ENCODE data around the gene JAKMIP3. TPM values are rescaled to one million over a fixed set of nuclear protein-coding genes. Genes with fewer than 3 reads are reported as not detected.

JAKMIP3 gene
- total and polyA plus RNA-seq, 10 of the 15 experiments (the other 5 are each of a cell fraction or from before 2014, with no cell fraction given): 0.01 TPM; not detected in 7

GRCh38 chr10:132033632-132034031 lies 32.1 kb upstream of the JAKMIP3 start:
- TF ChIP-seq POLR2AphosphoS5 (IDR thresholded peaks at IDR 0.05; ENCODE audit: low read length): no peak
- TF ChIP-seq ZNF274 (IDR thresholded peaks at IDR 0.05; ENCODE audit: insufficient read depth, insufficient read length): no peak
- TF ChIP-seq HDAC2 (IDR thresholded peaks at IDR 0.05): no peak
- TF ChIP-seq BCL3 (IDR thresholded peaks at IDR 0.05; ENCODE audit: borderline replicate concordance, insufficient read depth, low read depth, low read length, poor library complexity, severe bottlenecking): no peak
- no peak for TF ChIP-seq TCF3 (IDR thresholded peaks at IDR 0.05; ENCODE audit: borderline replicate concordance, insufficient read depth, low read depth, low read length)
- TF ChIP-seq SIX5 (IDR thresholded peaks at IDR 0.05; ENCODE audit: low read depth, low read length, severe bottlenecking): no peak
- TF ChIP-seq RB1 (IDR thresholded peaks at IDR 0.05; ENCODE audit: borderline replicate concordance): no peak
- no peak for TF ChIP-seq YBX1 (IDR thresholded peaks at IDR 0.05)
- no peak for TF ChIP-seq MEF2B (IDR thresholded peaks at IDR 0.05; ENCODE audit: partially characterized antibody, poor library complexity, severe bottlenecking)
- no peak for TF ChIP-seq SMARCA5 (IDR thresholded peaks at IDR 0.05)
- TF ChIP-seq CHD1 (IDR thresholded peaks at IDR 0.05; ENCODE audit: low read depth, low read length): no peak
- no peak for TF ChIP-seq BCLAF1 (IDR thresholded peaks at IDR 0.05)
- TF ChIP-seq SMC3 (IDR thresholded peaks at IDR 0.05; ENCODE audit: borderline replicate concordance, low read length): no peak
- no peak for TF ChIP-seq JUND (IDR thresholded peaks at IDR 0.05; ENCODE audit: low read depth, low read length)
- Histone ChIP-seq H4K20me1 (ENCODE audit: control insufficient read depth, insufficient read depth) (no peaks in the 10 kb centered on the region), H3K9me3 (replicated peaks; ENCODE audit: control insufficient read depth, insufficient read depth, low read length) (no peaks in the 10 kb centered on the region), H3K9ac (ENCODE audit: control insufficient read depth, insufficient read depth, low read length) (no peak overlapping the region), H3K79me2 (ENCODE audit: control insufficient read depth, insufficient read depth, low read length) (no peaks in the 10 kb centered on the region), H3K27ac (ENCODE audit: control insufficient read depth, insufficient read depth) (no peak overlapping the region), H3K27me3 (replicated peaks in 1 of 2; ENCODE audit: control insufficient read depth in 2 of 2, insufficient read depth in 2 of 2, low read length in 1 of 2) (peaks cover 2 to 4% of the 10 kb centered on the region in 2 experiments; a peak in 3 of 4 replicates), H3K4me3 (no peak overlapping the region), H3K4me2 (ENCODE audit: control insufficient read depth, insufficient read depth) (no peak overlapping the region), H2AFZ (ENCODE audit: control insufficient read depth, low read depth, low read length) (no peak overlapping the region), H3K36me3 (ENCODE audit: control insufficient read depth in 2 of 2, insufficient read depth in 2 of 2, low read length in 1 of 2) (no peaks in the 10 kb centered on the region), H3K4me1 (ENCODE audit: control insufficient read depth, insufficient read depth, low read length) (no peaks in the 10 kb centered on the region)
- WGBS (ENCODE audit: insufficient coverage, insufficient replicate concordance, low lambda C conversion rate, missing lambda C conversion rate): 35% methylated on average over 5 of the region's 5 CpGs
- DNase-seq (ENCODE audit: low read depth, low spot score) (no peak), ATAC-seq (no peak), FAIRE-seq (no peak)
- BruUV-seq (replicated peaks): no TSS peak
- POLR2A ChIA-PET: no interaction called here
- intact Hi-C loops (cut with micrococcal nuclease; ENCODE audit: unreplicated experiment): no loop called here
- CTCF ChIA-PET: no interaction called here
- SMC1A ChIA-PET (ENCODE audit: uncharacterized antibody, unreplicated experiment): no interaction called here
- RAD21 ChIA-PET (ENCODE audit: unreplicated experiment): no interaction called here
- in situ Hi-C loops (cut with MboI): no loop called here

Measured in GM12878 (cell line).